K562 (cell line): Measurements from ENCODE around the gene KRT82. TPM values are rescaled to one million over a fixed set of nuclear protein-coding genes. Genes with fewer than 3 reads are reported as not detected.

Experiments
- ATAC-seq: fragments of 200-7000 bp; cut with Tn5 transposase; 3 replicates; pipeline ENCODE4 v1.9.1; 2020; ENCODE audit warnings: moderate library complexity
- BruUV-seq: library from RNA; stranded (reverse); fragments of 400-500 nt; replicated peaks from 2 replicates; lab custom pipeline; 2021; lab: Mats Ljungman, UMichigan
- CTCF ChIA-PET: fragments of 300-600 bp; formaldehyde crosslinking; extraction: SDS; loops from one replicate; lab custom pipeline; 2021; ENCODE audit warnings: low intra/inter-chr PET ratio; lab: Yijun Ruan, JAX
- POLR2A ChIA-PET: fragments of 300-600, 350-650 bp; sonication (Branson Sonifier 250); formaldehyde crosslinking; extraction: SDS; loops from one replicate; lab custom pipeline; 2021; ENCODE audit warnings: antibody characterized with exemption, inconsistent platforms; lab: Yijun Ruan, JAX
- DNase-seq, 4 experiments: peaks; one replicate each; pipeline versions ENCODE4 v3.0.0 to v3.0.0-alpha.2; 2011 to 2018; ENCODE audit warnings: low spot score in 3 of 4, mixed read lengths in 3 of 4; ENCODE audit errors: extremely low read depth in 1 of 4
- FAIRE-seq: peaks from 2 replicates; lab custom pipeline; 2011; peaks lifted over from hg19 to GRCh38; lab: Jason Lieb, UNC
- H2AFZ ChIP-seq: 2 replicates; pipeline ENCODE4 v1.6.0; 2011; ENCODE audit warnings: low read depth, low read length, control low read depth, inconsistent platforms
- H3K27ac ChIP-seq: fragments of 200-600 bp; 3 replicates; pipeline ENCODE4 v1.8.0; 2011; ENCODE audit warnings: low read depth, mild to moderate bottlenecking, control low read depth, inconsistent platforms, low read length, moderate library complexity, mixed read lengths; ENCODE audit errors: extremely low read depth
- H3K27me3 ChIP-seq, 2 experiments: fragments of 300-600 bp in 1 of 2; 2 replicates in 1 of 2; 3 replicates in 1 of 2; pipeline versions ENCODE4 v1.6.0 to v1.8.0; 2011; ENCODE audit warnings: inconsistent platforms in 2 of 2, low read length in 2 of 2, mild to moderate bottlenecking in 1 of 2, mixed read lengths in 1 of 2, moderate library complexity in 1 of 2; ENCODE audit not compliant: control insufficient read depth in 2 of 2, insufficient read depth in 2 of 2
- H3K36me3 ChIP-seq: fragments of 300-600 bp; 3 replicates; pipeline ENCODE4 v1.8.0; 2011; ENCODE audit warnings: mild to moderate bottlenecking, low read length, inconsistent platforms; ENCODE audit not compliant: control insufficient read depth, insufficient read depth
- H3K4me1 ChIP-seq, 2 experiments: fragments of 200-600 bp in 1 of 2; replicated peaks in 1 of 2; 2 replicates in 1 of 2; 3 replicates in 1 of 2; pipeline versions ENCODE4 v1.5.1 to v1.8.0; 2011; ENCODE audit warnings: inconsistent platforms in 2 of 2, low read length in 2 of 2, mild to moderate bottlenecking in 1 of 2, mixed read lengths in 1 of 2, moderate library complexity in 1 of 2; ENCODE audit not compliant: control insufficient read depth in 2 of 2, insufficient read depth in 2 of 2
- H3K4me2 ChIP-seq: 2 replicates; pipeline ENCODE4 v1.6.1; 2011; ENCODE audit warnings: low read length, control low read depth, inconsistent platforms, mixed read lengths; ENCODE audit not compliant: insufficient read depth
- H3K4me3 ChIP-seq: fragments of 200-600 bp; sonication (generic), shearing (Covaris generic); 2 replicates; pipeline ENCODE4 v1.5.1; 2016; ENCODE audit warnings: control low read depth, inconsistent platforms
- H3K79me2 ChIP-seq: fragments of 200-600 bp; 3 replicates; pipeline ENCODE4 v1.8.0; 2011; ENCODE audit warnings: low read length, inconsistent platforms; ENCODE audit not compliant: control insufficient read depth, insufficient read depth
- H3K9ac ChIP-seq, 2 experiments: 2 replicates each; pipeline versions ENCODE4 v1.6.0 to v1.6.1; 2011; ENCODE audit warnings: low read depth in 2 of 2, low read length in 2 of 2, control low read depth in 1 of 2, inconsistent platforms in 1 of 2, mild to moderate bottlenecking in 1 of 2, mixed read lengths in 1 of 2; ENCODE audit not compliant: insufficient read depth in 1 of 2
- H3K9me1 ChIP-seq: one replicate; pipeline ENCODE4 v1.6.0; 2011; ENCODE audit warnings: inconsistent platforms, mild to moderate bottlenecking, low read length, moderate library complexity; ENCODE audit not compliant: control insufficient read depth, insufficient read depth
- H3K9me3 ChIP-seq: replicated peaks from 2 replicates; pipeline ENCODE4 v1.5.1; 2011; ENCODE audit warnings: low read depth, low read length, inconsistent platforms; ENCODE audit not compliant: control insufficient read depth, insufficient read depth
- H4K20me1 ChIP-seq: replicated peaks from 2 replicates; pipeline ENCODE4 v1.6.1; 2011; ENCODE audit warnings: low read length, inconsistent platforms, mixed read lengths; ENCODE audit not compliant: control insufficient read depth, insufficient read depth
- E2F5 ChIP-seq: sonication (generic); formaldehyde crosslinking; IDR thresholded peaks from 2 replicates; pipeline ENCODE4 v1.8.0; 2022; ENCODE audit warnings: mild to moderate bottlenecking, missing genetic modification reagents
- ILF3 ChIP-seq: fragments of 450-650 bp; IDR thresholded peaks from 2 replicates; pipeline ENCODE4 v1.6.1; 2018; ENCODE audit warnings: antibody characterized with exemption, mild to moderate bottlenecking, moderate library complexity, borderline replicate concordance
- JUNB ChIP-seq: fragments of 450-650 bp; formaldehyde crosslinking; conservative IDR thresholded peaks from 2 replicates; pipeline ENCODE4 v1.4.0; 2020; ENCODE audit warnings: mild to moderate bottlenecking
- KDM4B ChIP-seq, 2 experiments: fragments of 450-650 bp in 1 of 2; sonication (generic) in 1 of 2; IDR thresholded peaks; 2 replicates each; pipeline ENCODE4 v1.6.1; 2016 to 2017; ENCODE audit warnings: borderline replicate concordance in 2 of 2, antibody characterized with exemption in 1 of 2, low read depth in 1 of 2, mild to moderate bottlenecking in 1 of 2
- KLF10 ChIP-seq: fragments of 250-450 bp; sonication (Bioruptor Pico); IDR thresholded peaks from 2 replicates; pipeline ENCODE4 v1.6.1; 2021; ENCODE audit warnings: matching md5 sums
- MCM7 ChIP-seq, 2 experiments: fragments of 450-650 bp; IDR thresholded peaks; 2 replicates each; pipeline ENCODE4 v1.6.1; 2016 to 2018
- MEIS2 ChIP-seq: fragments of 450-650 bp; IDR thresholded peaks from 2 replicates; pipeline ENCODE4 v1.6.1; 2014; ENCODE audit warnings: mild to moderate bottlenecking; ENCODE audit not compliant: partially characterized antibody
- NCOA4 ChIP-seq: fragments of 450-650 bp; IDR thresholded peaks from 2 replicates; pipeline ENCODE4 v1.6.1; 2018; ENCODE audit warnings: mild to moderate bottlenecking; ENCODE audit not compliant: partially characterized antibody
- NEUROD1 ChIP-seq: fragments of 150-350 bp; IDR thresholded peaks from 2 replicates; pipeline ENCODE4 v1.6.1; 2014; ENCODE audit warnings: borderline replicate concordance, low read length, low read depth; ENCODE audit not compliant: partially characterized antibody
- POLR2AphosphoS5 ChIP-seq: IDR thresholded peaks from 2 replicates; pipeline ENCODE4 v1.6.1; 2011; ENCODE audit warnings: mild to moderate bottlenecking, low read depth, low read length, moderate library complexity; ENCODE audit not compliant: control insufficient read depth, insufficient read depth
- SMARCB1 ChIP-seq: IDR thresholded peaks from 2 replicates; pipeline ENCODE4 v1.6.1; 2011; ENCODE audit warnings: improper control_type of control experiment, low read depth; ENCODE audit not compliant: insufficient read length
- TAF9B ChIP-seq: fragments of 450-650 bp; IDR thresholded peaks from 2 replicates; pipeline ENCODE4 v1.6.1; 2018; ENCODE audit warnings: mild to moderate bottlenecking; ENCODE audit not compliant: partially characterized antibody
- TEAD4 ChIP-seq, 2 experiments: sonication (generic) in 1 of 2; formaldehyde crosslinking in 1 of 2; IDR thresholded peaks; 2 replicates each; pipeline versions ENCODE4 v1.6.1 to v1.8.0; 2012 to 2022; ENCODE audit warnings: borderline replicate concordance in 1 of 2, inconsistent platforms in 1 of 2, low read length in 1 of 2, mild to moderate bottlenecking in 1 of 2, missing genetic modification reagents in 1 of 2
- TOE1 ChIP-seq, 2 experiments: fragments of 450-650 bp in 1 of 2; sonication (generic) in 1 of 2; formaldehyde crosslinking in 1 of 2; IDR thresholded peaks; 2 replicates each; pipeline versions ENCODE4 v1.7.1 to v1.8.0; 2016 to 2022; ENCODE audit warnings: borderline replicate concordance in 2 of 2, mild to moderate bottlenecking in 2 of 2, antibody characterized with exemption in 1 of 2, inconsistent platforms in 1 of 2, low read depth in 1 of 2, missing genetic modification reagents in 1 of 2, moderate library complexity in 1 of 2
- XRCC3 ChIP-seq: fragments of 450-650 bp; IDR thresholded peaks from 2 replicates; pipeline ENCODE4 v1.6.1; 2017; ENCODE audit warnings: mild to moderate bottlenecking, moderate library complexity
- ZNF165 ChIP-seq: fragments of 250-450 bp; sonication (Bioruptor Pico); IDR thresholded peaks from 2 replicates; pipeline ENCODE4 v1.4.0; 2020; ENCODE audit warnings: borderline replicate concordance
- WGBS: fragments of 100-300 bp; shearing (Covaris generic); methylation state at CpG from one replicate; pipeline ENCODE4 v1.1.6; 2016; ENCODE audit warnings: low coverage, mixed read lengths; ENCODE audit not compliant: insufficient coverage; ENCODE audit errors: missing lambda C conversion rate; 5-methylcytosine and 5-hydroxymethylcytosine counted together
- in situ Hi-C: fragments of 300-500 bp; cut with MboI; formaldehyde crosslinking; loops from 4 replicates; pipeline ENCODE4 v1.15.0; 2018; ENCODE audit warnings: inconsistent platforms, mixed read lengths
- intact Hi-C: fragments of 100-400 bp; cut with micrococcal nuclease; formaldehyde crosslinking; loops from 2 replicates; pipeline ENCODE4 v1.14.2; 2022
- polyA plus RNA-seq, 8 experiments: library from polyadenylated mRNA; depleted of rRNA in 4 of 8; stranded (reverse) in 5 of 8; unstranded in 3 of 8; fragments of >200 nt; fragmentation: Nextera tagmentation in 2 of 8; fragmentation: Illumina TruSeq in 1 of 8; extraction: Ambion mirVana in 2 of 8; extraction: Trizol in 1 of 8; gene quantifications; 2 replicates each; pipeline versions ENCODE4 v1.2.1 to v1.2.3, GENCODE V29; 2011 to 2014; ENCODE audit warnings: inconsistent platforms in 1 of 8, missing spikeins in 1 of 8
- total RNA-seq, 7 experiments: library from RNA; depleted of rRNA in 6 of 7; stranded (reverse); fragments of >200 nt in 6 of 7; fragmentation: Illumina TruSeq in 2 of 7; extraction: Trizol in 2 of 7; gene quantifications; 2 replicates each; pipeline versions ENCODE4 v1.2.1 to v1.2.3, GENCODE V29; 2011 to 2021; ENCODE audit warnings: low replicate concordance in 1 of 7

KRT82 gene
- total and polyA plus RNA-seq, 9 of the 15 experiments (the other 6 are each of a cell fraction or from before 2014, with no cell fraction given), result not detected

GRCh38 chr12:52439420-52439819 lies 33.3 kb upstream of the KRT82 start:
- FAIRE-seq (no peak), DNase-seq (no peak), ATAC-seq (no peak)
- ChIA-PET POLR2A (interaction anchor here (1.2 to 1.3 kb wide), 2 partner anchors 10 to 13 kb away, joined by 3 to 4 read pairs; no protein-coding TSS in a partner anchor), CTCF (no interaction called here)
- H3K9ac ChIP-seq, result no peak overlapping the region
- H2AFZ ChIP-seq, result no peak overlapping the region
- H3K79me2 ChIP-seq, result no peaks in the 10 kb centered on the region
- H3K9me1 ChIP-seq, result no peaks in the 10 kb centered on the region
- peaks cover 0 to 31% of the 10 kb centered on the region in 2 experiments for H3K27me3 ChIP-seq
- in situ Hi-C loops (no loop called here), intact Hi-C loops (no loop called here)
- no TSS peak for BruUV-seq
- no peaks in the 10 kb centered on the region for H3K9me3 ChIP-seq
- H4K20me1 ChIP-seq, result no peaks in the 10 kb centered on the region
- 4% methylated on average over 8 of the region's 8 CpGs for WGBS
- H3K4me1 ChIP-seq, result no peaks in the 10 kb centered on the region
- no peak overlapping the region for H3K27ac ChIP-seq
- TF ChIP-seq ZNF165 (CRISPR knock-in tag) (no peak), POLR2AphosphoS5 (no peak), KDM4B (IDR thresholded peaks at IDR 0.05; ENCODE audit: borderline replicate concordance in 2 of 2, low read depth in 1 of 2) (no peak), ILF3 (no peak), TEAD4 (IDR thresholded peaks at IDR 0.05; ENCODE audit: low read length) (no peak), TEAD4 (CRISPR knock-in tag; IDR thresholded peaks at IDR 0.05; ENCODE audit: borderline replicate concordance) (no peak), NCOA4 (no peak), KLF10 (CRISPR knock-in tag) (no peak), JUNB (CRISPR knock-in tag) (no peak), XRCC3 (no peak), NEUROD1 (no peak), SMARCB1 (no peak), E2F5 (CRISPR knock-in tag) (no peak), TOE1 (IDR thresholded peaks at IDR 0.05; ENCODE audit: borderline replicate concordance) (no peak), TOE1 (CRISPR knock-in tag; IDR thresholded peaks at IDR 0.05; ENCODE audit: borderline replicate concordance, low read depth) (no peak), MCM7 (IDR thresholded peaks at IDR 0.05) (no peak), TAF9B (no peak), MEIS2 (no peak)
- no peaks in the 10 kb centered on the region for H3K36me3 ChIP-seq
- H3K4me2 ChIP-seq, result no peak overlapping the region
- H3K4me3 ChIP-seq, result no peak overlapping the region
